Colonic mucosa (tissue), 4 donors: ENCODE results near the gene CACNG4. TPM values are rescaled to one million over a fixed set of nuclear protein-coding genes. Genes with fewer than 3 reads are reported as not detected.

ENCODE experiments used
- DNase-seq: peaks from one replicate; pipeline ENCODE4 v3.0.0-alpha.2; 2020
- H3K27ac ChIP-seq: fragments of 200-600 bp; one replicate; pipeline ENCODE4 v1.8.0; 2021
- H3K27me3 ChIP-seq: fragments of 200-600 bp; one replicate; pipeline ENCODE4 v1.8.0; 2021
- H3K36me3 ChIP-seq: fragments of 200-600 bp; one replicate; pipeline ENCODE4 v1.8.0; 2021
- H3K4me1 ChIP-seq: fragments of 200-600 bp; one replicate; pipeline ENCODE4 v1.8.0; 2021; ENCODE audit warnings: mild to moderate bottlenecking
- H3K4me3 ChIP-seq: fragments of 200-600 bp; one replicate; pipeline ENCODE4 v1.8.0; 2021
- H3K9ac ChIP-seq, 2 donors: one replicate each; pipeline ENCODE4 v1.7.0; 2013; ENCODE audit warnings: control low read depth in 2 of 2, low read depth in 2 of 2, low read length in 2 of 2
- H3K9me3 ChIP-seq: fragments of 200-600 bp; one replicate; pipeline ENCODE4 v1.8.0; 2021
- CTCF ChIP-seq: fragments of 200-600 bp; IDR thresholded peaks from one replicate; pipeline ENCODE4 v1.8.0; 2022; ENCODE audit warnings: antibody characterized with exemption, mild to moderate bottlenecking
- intact Hi-C: fragments of 100-400 bp; cut with DNase I; formaldehyde crosslinking; loops from one replicate; pipeline ENCODE4 v1.14.1; 2022
- total RNA-seq, 2 donors: library from RNA; stranded (reverse); fragmentation: NEBNext Ultra II Directional in 1 of 2; extraction: Animal tissue kit (Norgen Biotek cat#: 25700) in 1 of 2; gene quantifications; one replicate each; pipeline ENCODE4 v1.2.1, GENCODE V29; 2021
- donor health status: healthy.
- donor health status: DM: no; HTN: no; CAD: no.
- donor health status: DM: no; HTN: no; CAD: no.

Gene CACNG4
- total RNA-seq, 2 donors from 2014 or later: 0.20 to 0.35 TPM

DNA sequence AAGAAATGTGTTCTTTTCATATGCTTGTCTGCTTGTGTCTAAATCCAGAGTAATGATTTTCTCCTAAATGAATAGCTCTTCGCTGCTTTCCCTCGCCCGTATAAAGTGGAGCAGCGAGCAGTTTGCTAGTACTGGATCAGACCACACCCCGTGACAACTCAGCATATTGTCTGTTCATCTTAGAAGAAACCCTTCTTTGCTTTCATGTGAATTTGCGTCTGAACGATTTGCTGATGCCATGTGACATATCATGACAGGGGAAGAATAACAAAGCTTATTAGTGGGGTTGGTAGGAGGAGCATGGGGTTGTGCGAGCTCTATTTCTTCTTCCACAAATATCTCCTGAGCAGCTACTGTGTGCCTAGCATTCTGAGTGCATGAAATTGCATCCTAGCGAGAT, 44.1 kb upstream of the CACNG4 start:
- Histone ChIP-seq H3K4me1 (no peaks in the 10 kb centered on the region), H3K9ac (no peak overlapping the region), H3K27ac (no peak overlapping the region), H3K9me3 (no peaks in the 10 kb centered on the region), H3K36me3 (no peaks in the 10 kb centered on the region), H3K27me3 (no peaks in the 10 kb centered on the region), H3K4me3 (no peak overlapping the region)
- TF ChIP-seq CTCF: no peak
- intact Hi-C loops: no loop called here
- DNase-seq: no peak

DNA sequence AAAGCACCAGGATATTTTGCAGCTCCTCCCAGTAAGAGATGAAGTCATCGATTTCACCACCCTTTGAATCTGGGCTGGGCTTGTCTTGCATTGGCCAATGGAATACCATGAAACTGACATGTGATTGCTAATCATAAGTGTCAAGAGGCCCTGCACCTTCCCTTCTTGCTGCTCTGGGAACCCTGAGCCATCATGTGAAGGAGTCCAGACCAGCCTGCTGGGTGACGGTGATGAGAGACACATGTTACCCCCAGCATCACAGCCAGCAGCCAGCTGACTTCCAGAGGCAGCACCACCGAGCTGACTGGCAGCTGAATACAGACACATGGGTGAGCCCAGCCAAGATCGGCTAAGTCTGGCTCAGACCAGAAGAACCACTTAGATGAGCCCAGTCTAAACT, 43.6 kb upstream of the CACNG4 start:
- no peaks in the 10 kb centered on the region for H3K9me3 ChIP-seq
- H3K36me3 ChIP-seq: no peaks in the 10 kb centered on the region
- TF ChIP-seq CTCF: no peak
- DNase-seq: no peak
- no peaks in the 10 kb centered on the region for H3K4me1 ChIP-seq
- H3K27me3 ChIP-seq: no peaks in the 10 kb centered on the region
- intact Hi-C loops: no loop called here
- H3K9ac ChIP-seq: no peak overlapping the region
- no peak overlapping the region for H3K4me3 ChIP-seq
- no peak overlapping the region for H3K27ac ChIP-seq

DNA sequence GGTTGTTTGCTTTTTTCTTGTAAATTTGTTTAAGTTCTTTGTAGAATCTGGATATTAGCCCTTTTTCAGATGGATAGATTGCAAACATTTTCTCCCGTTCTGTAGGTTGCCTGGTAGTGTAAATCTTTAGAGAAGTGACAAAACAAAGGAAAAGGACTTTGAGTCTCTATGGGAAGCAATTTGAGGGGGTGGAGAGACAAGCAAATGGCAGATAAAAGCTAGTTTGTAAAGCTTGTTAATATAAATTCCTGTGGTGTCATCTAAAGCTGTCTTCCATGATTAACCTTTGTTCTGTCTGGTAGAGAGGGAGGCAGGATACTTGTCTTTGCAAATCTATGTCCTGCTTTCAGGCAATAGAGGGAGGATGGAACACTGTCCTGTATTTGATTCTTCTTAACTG, 40.6 kb upstream of the CACNG4 start:
- no peak overlapping the region for H3K9ac ChIP-seq
- no peak overlapping the region for H3K27ac ChIP-seq
- DNase-seq: no peak
- no peak for TF ChIP-seq CTCF
- intact Hi-C loops: no loop called here
- H3K4me3 ChIP-seq: no peak overlapping the region
- H3K4me1 ChIP-seq: no peaks in the 10 kb centered on the region
- H3K9me3 ChIP-seq: no peaks in the 10 kb centered on the region
- no peaks in the 10 kb centered on the region for H3K27me3 ChIP-seq
- H3K36me3 ChIP-seq: no peaks in the 10 kb centered on the region

GRCh38 chr17:66925811-66926500, 38.6 kb upstream of the CACNG4 start:
- H3K27me3 ChIP-seq: no peaks in the 10 kb centered on the region
- no peak overlapping the region for H3K27ac ChIP-seq
- H3K36me3 ChIP-seq: no peaks in the 10 kb centered on the region
- no peak overlapping the region for H3K9ac ChIP-seq
- H3K9me3 ChIP-seq: no peaks in the 10 kb centered on the region
- no peak for TF ChIP-seq CTCF
- H3K4me3 ChIP-seq: no peak overlapping the region
- DNase-seq: no peak
- intact Hi-C loops: no loop called here
- H3K4me1 ChIP-seq: no peaks in the 10 kb centered on the region

DNA sequence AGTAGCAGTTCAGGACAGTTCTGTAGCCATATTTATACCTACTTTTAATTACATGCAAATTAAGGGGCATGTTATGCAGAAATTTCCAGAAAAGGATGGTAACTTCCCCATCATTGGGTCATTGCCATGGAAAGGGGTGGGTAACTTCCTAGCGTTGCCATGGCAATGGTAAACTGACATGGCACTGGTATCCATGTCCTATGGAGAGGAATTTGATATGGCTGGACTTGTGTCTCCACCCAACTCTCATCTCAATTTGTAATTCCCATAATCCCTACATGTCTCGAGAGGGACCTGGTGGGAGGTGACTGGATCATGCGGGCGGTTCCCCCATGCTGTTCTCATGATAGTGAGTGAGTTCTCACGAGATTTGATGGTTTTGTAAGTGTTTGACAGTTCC, 35.6 kb upstream of the CACNG4 start:
- Histone ChIP-seq H3K4me3 (no peak overlapping the region), H3K27me3 (no peaks in the 10 kb centered on the region), H3K9ac (no peak overlapping the region), H3K9me3 (no peaks in the 10 kb centered on the region), H3K4me1 (no peaks in the 10 kb centered on the region), H3K27ac (no peak overlapping the region), H3K36me3 (no peaks in the 10 kb centered on the region)
- no peak for DNase-seq
- no peak for TF ChIP-seq CTCF
- intact Hi-C loops: no loop called here
